Activated T-helper 1 cell treated with anti-CD3 and anti-CD28 coated beads, Interleukin-12 subunit alpha, Interleukin-12 subunit beta, Interleukin-2, Interleukin-4 antibody, amounts not matched to agents 30 ng/mL and 10 ng/mL and 1 ng/mL, durations not matched to agents 14 hours and 24 hours and 36 hours (primary cell): ENCODE measurements around the gene BBS10. TPM values are rescaled to one million over a fixed set of nuclear protein-coding genes. Genes with fewer than 3 reads are reported as not detected.

Experiments
- DNase-seq: peaks from one replicate; pipeline ENCODE4 v3.0.0; 2021; ENCODE audit warnings: low spot score
- H3K27ac Mint-ChIP-seq: one replicate; pipeline ENCODE4 v1.8.0; 2021; ENCODE audit warnings: mild to moderate bottlenecking, mixed read lengths
- H3K27me3 Mint-ChIP-seq: one replicate; pipeline ENCODE4 v1.8.0; 2022; ENCODE audit warnings: mild to moderate bottlenecking, moderate library complexity, mixed read lengths; ENCODE audit not compliant: insufficient read depth
- H3K36me3 Mint-ChIP-seq: one replicate; pipeline ENCODE4 v1.8.0; 2021; ENCODE audit warnings: low read depth, mixed read lengths
- H3K4me1 Mint-ChIP-seq: one replicate; pipeline ENCODE4 v1.8.0; 2021; ENCODE audit warnings: low read depth, mixed read lengths
- H3K4me3 Mint-ChIP-seq: one replicate; pipeline ENCODE4 v1.8.0; 2021; ENCODE audit warnings: mild to moderate bottlenecking, moderate library complexity, mixed read lengths
- H3K9me3 Mint-ChIP-seq: one replicate; pipeline ENCODE4 v1.8.0; 2021; ENCODE audit warnings: mixed read lengths
- intact Hi-C: fragments of 100-400 bp; cut with micrococcal nuclease; formaldehyde crosslinking; loops from one replicate; pipeline ENCODE4 v1.15.1; 2024
- total RNA-seq: library from RNA; stranded (reverse); gene quantifications from 2 replicates; pipeline ENCODE4 v1.2.3, GENCODE V29; 2022

The BBS10 gene
- total RNA-seq, 1 donor from 2014 or later: 3.7 TPM

GRCh38 chr12:76318773-76319594, 29.2 kb downstream of the BBS10 start:
- intact Hi-C loops: no loop called here
- H3K27me3 Mint-ChIP-seq: peaks cover 6% of the 10 kb centered on the region
- no peak for DNase-seq

GRCh38 chr12:76317976-76318375, 30.2 kb downstream of the BBS10 start:
- no peak overlapping the region for H3K27ac Mint-ChIP-seq
- H3K36me3 Mint-ChIP-seq: no peaks in the 10 kb centered on the region
- DNase-seq: no peak
- H3K27me3 Mint-ChIP-seq: peaks cover 7% of the 10 kb centered on the region
- no peak overlapping the region for H3K4me3 Mint-ChIP-seq
- intact Hi-C loops: no loop called here
- no peaks in the 10 kb centered on the region for H3K4me1 Mint-ChIP-seq
- H3K9me3 Mint-ChIP-seq: no peaks in the 10 kb centered on the region

More at GRCh38 chr12:76318773-76319594, 29.2 kb downstream of the BBS10 start:
- Mint-ChIP-seq H3K9me3 (no peaks in the 10 kb centered on the region), H3K27ac (no peak overlapping the region), H3K36me3 (no peaks in the 10 kb centered on the region), H3K4me3 (no peak overlapping the region), H3K4me1 (no peaks in the 10 kb centered on the region)

GRCh38 chr12:76316468-76316867, 31.7 kb downstream of the BBS10 start:
- H3K27me3 Mint-ChIP-seq: peaks cover 13% of the 10 kb centered on the region
- no peak overlapping the region for H3K4me3 Mint-ChIP-seq
- no peaks in the 10 kb centered on the region for H3K36me3 Mint-ChIP-seq
- no peaks in the 10 kb centered on the region for H3K9me3 Mint-ChIP-seq
- intact Hi-C loops: no loop called here
- H3K4me1 Mint-ChIP-seq: no peaks in the 10 kb centered on the region
- no peak overlapping the region for H3K27ac Mint-ChIP-seq
- no peak for DNase-seq

GRCh38 chr12:76313299-76313698, 34.9 kb downstream of the BBS10 start:
- intact Hi-C loops: no loop called here
- H3K9me3 Mint-ChIP-seq: no peaks in the 10 kb centered on the region
- H3K4me3 Mint-ChIP-seq: no peak overlapping the region
- H3K27me3 Mint-ChIP-seq: peaks cover 16% of the 10 kb centered on the region
- H3K4me1 Mint-ChIP-seq: no peaks in the 10 kb centered on the region
- DNase-seq: no peak
- no peak overlapping the region for H3K27ac Mint-ChIP-seq
- no peaks in the 10 kb centered on the region for H3K36me3 Mint-ChIP-seq

- Mint-ChIP-seq H3K4me1 (no peaks in the 10 kb centered on the region), H3K36me3 (no peaks in the 10 kb centered on the region), H3K27me3 (peaks cover 19% of the 10 kb centered on the region), H3K4me3 (no peak overlapping the region), H3K27ac (no peak overlapping the region), H3K9me3 (no peaks in the 10 kb centered on the region)
- no peak for DNase-seq
- intact Hi-C loops: no loop called here
These were observed 35.9 kb downstream of the BBS10 start for GRCh38 chr12:76312315-76312714.

- peaks cover 19% of the 10 kb centered on the region for H3K27me3 Mint-ChIP-seq
- no peak overlapping the region for H3K4me3 Mint-ChIP-seq
- no peak for DNase-seq
- H3K4me1 Mint-ChIP-seq: no peaks in the 10 kb centered on the region
- H3K27ac Mint-ChIP-seq: no peak overlapping the region
- intact Hi-C loops: no loop called here
- no peaks in the 10 kb centered on the region for H3K36me3 Mint-ChIP-seq
- no peaks in the 10 kb centered on the region for H3K9me3 Mint-ChIP-seq
These were observed 36.4 kb downstream of the BBS10 start for GRCh38 chr12:76311796-76312195.

GRCh38 chr12:76310110-76310509, 38.1 kb downstream of the BBS10 start:
- Mint-ChIP-seq H3K27me3 (peaks cover 17% of the 10 kb centered on the region), H3K9me3 (no peaks in the 10 kb centered on the region), H3K4me1 (no peaks in the 10 kb centered on the region), H3K27ac (no peak overlapping the region), H3K36me3 (no peaks in the 10 kb centered on the region), H3K4me3 (no peak overlapping the region)
- intact Hi-C loops: no loop called here
- no peak for DNase-seq

GRCh38 chr12:76308866-76309265, 39.3 kb downstream of the BBS10 start:
- intact Hi-C loops: no loop called here
- no peaks in the 10 kb centered on the region for H3K9me3 Mint-ChIP-seq

GRCh38 chr12:76307083-76307482, 41.1 kb downstream of the BBS10 start:
- no peak overlapping the region for H3K4me3 Mint-ChIP-seq

More at GRCh38 chr12:76308866-76309265, 39.3 kb downstream of the BBS10 start:
- no peak overlapping the region for H3K4me3 Mint-ChIP-seq
- DNase-seq: no peak
- no peaks in the 10 kb centered on the region for H3K36me3 Mint-ChIP-seq
- H3K4me1 Mint-ChIP-seq: no peaks in the 10 kb centered on the region
- peaks cover 15% of the 10 kb centered on the region for H3K27me3 Mint-ChIP-seq
- no peak overlapping the region for H3K27ac Mint-ChIP-seq

GRCh38 chr12:76303989-76304460, 44.2 kb downstream of the BBS10 start:
- Mint-ChIP-seq H3K4me1 (no peaks in the 10 kb centered on the region), H3K27ac (no peak overlapping the region), H3K36me3 (no peaks in the 10 kb centered on the region), H3K27me3 (peaks cover 3% of the 10 kb centered on the region), H3K9me3 (no peaks in the 10 kb centered on the region), H3K4me3 (no peak overlapping the region)
- intact Hi-C loops: no loop called here
- DNase-seq: no peak

More at GRCh38 chr12:76307083-76307482, 41.1 kb downstream of the BBS10 start:
- no peaks in the 10 kb centered on the region for H3K9me3 Mint-ChIP-seq
- DNase-seq: no peak
- intact Hi-C loops: no loop called here
- H3K36me3 Mint-ChIP-seq: no peaks in the 10 kb centered on the region
- no peak overlapping the region for H3K27ac Mint-ChIP-seq
- peaks cover 11% of the 10 kb centered on the region for H3K27me3 Mint-ChIP-seq
- no peaks in the 10 kb centered on the region for H3K4me1 Mint-ChIP-seq

GRCh38 chr12:76303365-76303764, 44.9 kb downstream of the BBS10 start:
- no peak overlapping the region for H3K27ac Mint-ChIP-seq
- no peaks in the 10 kb centered on the region for H3K36me3 Mint-ChIP-seq
- no peak for DNase-seq
- intact Hi-C loops: no loop called here
- no peaks in the 10 kb centered on the region for H3K4me1 Mint-ChIP-seq
- no peak overlapping the region for H3K4me3 Mint-ChIP-seq
- H3K27me3 Mint-ChIP-seq: peaks cover 3% of the 10 kb centered on the region
- H3K9me3 Mint-ChIP-seq: no peaks in the 10 kb centered on the region

GRCh38 chr12:76300297-76300665, 47.9 kb downstream of the BBS10 start:
- H3K27me3 Mint-ChIP-seq: no peaks in the 10 kb centered on the region
- no peaks in the 10 kb centered on the region for H3K36me3 Mint-ChIP-seq
- no peaks in the 10 kb centered on the region for H3K4me1 Mint-ChIP-seq
- H3K9me3 Mint-ChIP-seq: no peaks in the 10 kb centered on the region
- H3K4me3 Mint-ChIP-seq: no peak overlapping the region
- no peak overlapping the region for H3K27ac Mint-ChIP-seq
- intact Hi-C loops: no loop called here
- no peak for DNase-seq

GRCh38 chr12:76299536-76300296, 48.5 kb downstream of the BBS10 start:
- no peaks in the 10 kb centered on the region for H3K36me3 Mint-ChIP-seq
- H3K27ac Mint-ChIP-seq: no peak overlapping the region
- DNase-seq: no peak
- no peak overlapping the region for H3K4me3 Mint-ChIP-seq
- no peaks in the 10 kb centered on the region for H3K27me3 Mint-ChIP-seq
- no peaks in the 10 kb centered on the region for H3K9me3 Mint-ChIP-seq
- no peaks in the 10 kb centered on the region for H3K4me1 Mint-ChIP-seq
- intact Hi-C loops: no loop called here
